ENCODE measurements around the gene PGLYRP3. TPM values are rescaled to one million over a fixed set of nuclear protein-coding genes. Genes with fewer than 3 reads are reported as not detected.
"Not testable (repeated sequence)": the region's sequence is repeated elsewhere in the genome, so short reads cannot be mapped to it uniquely, and the experiment has no call there.

Gene PGLYRP3
- total RNA-seq, 4 donors from 2014 or later, result 34.2 to 72.1 (median 55.3) TPM

DNA sequence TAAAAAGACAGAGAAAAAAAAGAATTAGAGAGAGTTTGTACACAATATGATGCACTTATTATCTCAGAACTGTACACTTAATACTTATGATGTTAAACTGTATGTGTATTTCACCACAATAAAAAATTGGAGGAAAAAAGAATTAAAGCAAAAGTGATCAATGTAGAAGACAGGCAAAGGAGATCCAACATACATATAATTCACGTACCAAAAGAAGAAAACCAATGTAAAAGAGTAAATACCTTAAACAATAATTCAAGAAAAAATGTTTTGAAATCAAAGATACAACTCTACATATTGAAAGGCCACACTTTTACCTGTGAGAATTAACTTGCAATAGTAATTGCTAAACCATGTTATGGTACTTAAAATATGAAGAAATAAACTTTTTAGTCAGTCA is 9.8 kb upstream of the PGLYRP3 start:
- TF ChIP-seq, protein P1, sequence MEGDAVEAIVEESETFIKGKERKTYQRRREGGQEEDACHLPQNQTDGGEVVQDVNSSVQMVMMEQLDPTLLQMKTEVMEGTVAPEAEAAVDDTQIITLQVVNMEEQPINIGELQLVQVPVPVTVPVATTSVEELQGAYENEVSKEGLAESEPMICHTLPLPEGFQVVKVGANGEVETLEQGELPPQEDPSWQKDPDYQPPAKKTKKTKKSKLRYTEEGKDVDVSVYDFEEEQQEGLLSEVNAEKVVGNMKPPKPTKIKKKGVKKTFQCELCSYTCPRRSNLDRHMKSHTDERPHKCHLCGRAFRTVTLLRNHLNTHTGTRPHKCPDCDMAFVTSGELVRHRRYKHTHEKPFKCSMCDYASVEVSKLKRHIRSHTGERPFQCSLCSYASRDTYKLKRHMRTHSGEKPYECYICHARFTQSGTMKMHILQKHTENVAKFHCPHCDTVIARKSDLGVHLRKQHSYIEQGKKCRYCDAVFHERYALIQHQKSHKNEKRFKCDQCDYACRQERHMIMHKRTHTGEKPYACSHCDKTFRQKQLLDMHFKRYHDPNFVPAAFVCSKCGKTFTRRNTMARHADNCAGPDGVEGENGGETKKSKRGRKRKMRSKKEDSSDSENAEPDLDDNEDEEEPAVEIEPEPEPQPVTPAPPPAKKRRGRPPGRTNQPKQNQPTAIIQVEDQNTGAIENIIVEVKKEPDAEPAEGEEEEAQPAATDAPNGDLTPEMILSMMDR (IDR thresholded peaks at IDR 0.05), result no peak
- TF ChIP-seq POLR2AphosphoS5 (IDR thresholded peaks at IDR 0.05) (no peak), POLR2A (IDR thresholded peaks at IDR 0.05) (no peak), EP300 (IDR thresholded peaks at IDR 0.05) (no peak)
- Histone ChIP-seq H3K4me3 (no peak overlapping the region), H3K4me1 (no peaks in the 10 kb centered on the region), H3K27me3 (no peaks in the 10 kb centered on the region), H3K27ac (no peak overlapping the region), H3K9me3 (no peaks in the 10 kb centered on the region), H3K36me3 (no peaks in the 10 kb centered on the region)
- 45% methylated on average over 1 of the region's 1 CpG for whole genome bisulfite sequencing
- DNase-seq (ENCODE audit: low spot score in 2 of 2), result no peak

DNA sequence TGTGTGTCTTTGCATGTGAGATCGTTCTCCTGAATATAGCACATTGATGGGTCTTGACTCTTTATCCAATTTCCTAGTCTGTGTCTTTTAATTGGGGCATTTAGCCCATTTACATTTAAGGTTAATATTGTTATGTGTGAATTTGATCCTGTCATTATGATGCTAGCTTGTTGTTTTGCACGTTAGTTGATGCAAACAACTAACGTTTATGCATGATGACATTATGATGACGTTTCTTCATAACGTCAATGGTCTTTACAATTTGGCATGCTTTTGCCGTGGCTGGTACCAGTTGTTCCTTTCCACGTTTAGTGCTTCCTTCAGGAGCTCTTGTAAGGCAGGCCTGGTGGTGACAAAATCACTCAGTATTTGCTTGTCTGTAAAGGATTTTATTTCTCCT is 5.4 kb upstream of the PGLYRP3 start:
- not testable (repeated sequence) for H3K9me3 ChIP-seq, H3K27me3 ChIP-seq
- 92% methylated on average over 7 of the region's 7 CpGs for WGBS

DNA sequence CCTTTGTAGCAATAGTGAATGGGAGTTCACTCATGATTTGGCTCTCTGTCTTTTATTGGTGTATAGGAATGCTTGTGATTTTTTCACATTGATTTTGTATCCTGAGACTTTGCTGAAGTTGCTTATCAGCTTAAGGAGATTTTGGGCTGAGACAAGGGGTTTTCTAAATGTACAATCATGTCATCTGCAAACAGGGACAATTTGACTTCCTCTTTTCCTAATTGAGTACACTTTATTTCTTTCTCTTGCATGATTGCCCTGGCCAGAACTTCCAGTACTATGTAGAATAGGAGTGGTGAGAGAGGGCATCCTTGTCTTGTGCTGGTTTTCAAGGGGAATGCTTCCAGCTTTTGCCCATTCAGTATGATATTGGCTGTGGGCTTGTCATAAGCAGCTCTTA is 3.3 kb upstream of the PGLYRP3 start:
- not testable (repeated sequence) for H3K4me3 ChIP-seq; H3K36me3 ChIP-seq; H3K27me3 ChIP-seq; H3K27ac ChIP-seq; H3K4me1 ChIP-seq; H3K9me3 ChIP-seq; DNase-seq (ENCODE audit: low spot score in 2 of 2)

More for the DNA sequence above, 5.4 kb upstream of the PGLYRP3 start:
- not testable (repeated sequence) for H3K4me3 ChIP-seq; H3K27ac ChIP-seq; H3K4me1 ChIP-seq; DNase-seq (ENCODE audit: low spot score in 2 of 2); H3K36me3 ChIP-seq

DNA sequence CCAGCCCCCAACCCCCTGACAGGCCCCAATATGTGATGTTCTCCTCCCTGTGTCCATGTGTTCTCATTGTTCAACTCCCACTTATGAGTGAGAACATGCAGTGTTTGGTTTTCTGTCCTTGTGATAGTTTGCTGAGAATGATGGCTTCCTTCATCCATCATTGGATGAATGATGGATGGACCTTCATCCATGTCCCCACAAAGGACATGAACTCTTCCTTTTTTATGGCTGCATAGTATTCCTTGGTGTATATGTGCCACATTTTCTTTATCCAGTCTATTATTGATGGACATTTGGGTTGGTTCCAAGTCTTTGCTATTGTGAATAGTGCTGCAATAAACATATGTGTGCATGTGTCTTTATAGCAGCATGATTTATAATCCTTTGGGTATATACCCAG is 1.6 kb upstream of the PGLYRP3 start:
- H3K36me3 ChIP-seq; H3K27ac ChIP-seq; H3K4me1 ChIP-seq; DNase-seq (ENCODE audit: low spot score in 2 of 2); H3K9me3 ChIP-seq; H3K4me3 ChIP-seq; H3K27me3 ChIP-seq: not testable (repeated sequence)

DNA sequence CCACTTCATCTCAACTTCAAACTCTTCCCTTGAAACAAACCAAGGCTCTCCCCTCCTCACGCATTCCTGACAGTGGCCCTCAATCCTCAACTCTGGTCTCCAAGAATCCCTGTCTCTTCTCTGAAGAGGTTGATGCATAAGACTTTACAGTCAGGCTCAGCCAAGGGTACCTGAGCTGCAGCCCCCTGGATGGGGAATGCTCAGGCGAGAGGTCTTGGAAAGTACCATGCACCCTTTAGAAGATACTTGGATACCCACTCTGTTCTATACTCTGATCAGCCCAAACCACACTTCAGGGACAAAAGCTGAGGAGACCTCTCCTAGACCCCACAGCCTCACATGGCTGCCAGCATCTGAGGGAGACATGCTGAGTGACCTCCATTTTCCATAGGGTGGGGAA is 536 bp upstream of the PGLYRP3 start:
- no peaks in the 10 kb centered on the region for H3K27me3 ChIP-seq
- no peak for TF ChIP-seq POLR2AphosphoS5 (IDR thresholded peaks at IDR 0.05)
- no peak for TF ChIP-seq POLR2A (IDR thresholded peaks at IDR 0.05)
- TF ChIP-seq EP300 (IDR thresholded peaks at IDR 0.05), result no peak
- TF ChIP-seq, protein P1 (IDR thresholded peaks at IDR 0.05), result no peak
- H3K27ac ChIP-seq, result peak overlapping the region; percentile 5
- no peak for DNase-seq (ENCODE audit: low spot score in 2 of 2)
- no peaks in the 10 kb centered on the region for H3K9me3 ChIP-seq
- no peaks in the 10 kb centered on the region for H3K36me3 ChIP-seq
- peaks cover 4% of the 10 kb centered on the region for H3K4me1 ChIP-seq
- no peak overlapping the region for H3K4me3 ChIP-seq
- WGBS, result 100% methylated on average over 2 of the region's 2 CpGs

DNA sequence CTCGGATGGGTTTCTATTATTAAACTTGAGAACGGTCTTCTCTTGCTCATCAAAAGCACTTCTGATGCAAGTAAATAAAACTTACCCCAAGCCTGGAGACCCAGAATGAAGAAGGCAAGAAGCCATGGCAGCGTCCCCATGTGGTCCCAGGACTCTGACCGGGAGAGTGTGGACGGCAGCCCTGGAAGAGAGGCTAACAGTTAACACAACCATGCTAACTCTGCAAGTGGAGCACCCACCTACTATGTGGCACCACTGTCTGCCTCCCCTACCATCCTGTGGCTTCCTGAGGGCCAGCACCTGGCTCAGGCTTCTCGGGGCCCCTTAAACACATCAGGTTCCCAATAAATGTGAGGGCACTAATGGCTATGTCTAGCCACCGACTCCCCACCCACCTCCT is 2.2 kb downstream of the PGLYRP3 start:
- TF ChIP-seq POLR2AphosphoS5 (IDR thresholded peaks at IDR 0.05) (no peak), POLR2A (IDR thresholded peaks at IDR 0.05) (no peak), EP300 (IDR thresholded peaks at IDR 0.05) (no peak)
- TF ChIP-seq, protein P1 (IDR thresholded peaks at IDR 0.05), result no peak
- Histone ChIP-seq H3K4me3 (no peak overlapping the region), H3K9me3 (no peaks in the 10 kb centered on the region), H3K36me3 (no peaks in the 10 kb centered on the region), H3K27ac (no peak overlapping the region), H3K4me1 (peaks cover 4% of the 10 kb centered on the region), H3K27me3 (no peaks in the 10 kb centered on the region)
- WGBS, result 69% methylated on average over 7 of the region's 7 CpGs
- no peak for DNase-seq (ENCODE audit: low spot score in 2 of 2)

DNA sequence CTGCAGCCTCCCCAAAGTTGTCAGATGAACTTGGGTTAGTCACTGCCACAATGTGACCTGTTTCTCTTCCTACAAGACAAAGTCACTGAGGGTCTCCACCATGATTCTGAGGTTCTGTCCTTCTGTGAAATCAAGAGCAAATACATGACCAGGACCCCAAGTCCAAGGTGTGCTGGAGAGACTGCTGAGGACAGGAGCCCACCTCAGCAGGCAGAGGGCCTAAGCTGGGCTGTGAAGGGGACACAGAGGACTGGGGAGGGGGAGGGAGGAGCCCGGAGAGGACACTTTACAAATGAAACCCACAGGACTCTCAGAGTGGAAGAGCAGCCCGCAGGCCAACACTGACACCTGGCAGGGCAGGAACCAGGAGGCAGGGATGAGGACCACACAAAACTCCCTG is 3.3 kb downstream of the PGLYRP3 start:
- DNase-seq (ENCODE audit: low spot score in 2 of 2), result no peak
- Histone ChIP-seq H3K27ac (no peak overlapping the region), H3K27me3 (no peaks in the 10 kb centered on the region), H3K4me3 (no peak overlapping the region), H3K36me3 (no peaks in the 10 kb centered on the region), H3K4me1 (peaks cover 4% of the 10 kb centered on the region), H3K9me3 (no peaks in the 10 kb centered on the region)
- TF ChIP-seq, protein P1 (IDR thresholded peaks at IDR 0.05), result no peak
- TF ChIP-seq POLR2A (IDR thresholded peaks at IDR 0.05) (no peak), POLR2AphosphoS5 (IDR thresholded peaks at IDR 0.05) (no peak), EP300 (IDR thresholded peaks at IDR 0.05) (no peak)
- 63% methylated on average over 2 of the region's 2 CpGs for WGBS
